Spleen (tissue), 11 donors: Measurements from ENCODE around the gene NUP43. TPM values are rescaled to one million over a fixed set of nuclear protein-coding genes. Genes with fewer than 3 reads are reported as not detected.

Experiments
- DNase-seq: peaks from one replicate; pipeline ENCODE4 v3.0.0-alpha.2; 2020
- H3K27ac ChIP-seq, 8 donors: fragments of 200-600 bp; sonication (generic) in 7 of 8; 1 replicate in 4 of 8; 2 replicates in 4 of 8; pipeline versions ENCODE4 v1.5.0 to v1.8.0; 2016 to 2021; ENCODE audit warnings: inconsistent platforms in 4 of 8, mild to moderate bottlenecking in 4 of 8, moderate library complexity in 1 of 8
- H3K27me3 ChIP-seq, 7 donors: fragments of 200-600 bp; sonication (generic) in 6 of 7; replicated peaks in 1 of 7; 1 replicate in 4 of 7; 2 replicates in 3 of 7; pipeline versions ENCODE4 v1.5.0 to v1.8.0; 2016 to 2021; ENCODE audit warnings: inconsistent platforms in 3 of 7, mild to moderate bottlenecking in 1 of 7
- H3K36me3 ChIP-seq, 6 donors: fragments of 200-600 bp; sonication (generic) in 5 of 6; 1 replicate in 4 of 6; 2 replicates in 2 of 6; pipeline versions ENCODE4 v1.5.0 to v1.8.0; 2016 to 2021; ENCODE audit warnings: inconsistent platforms in 2 of 6
- H3K4me1 ChIP-seq, 6 donors: fragments of 200-600 bp; sonication (generic) in 5 of 6; 1 replicate in 3 of 6; 2 replicates in 3 of 6; pipeline versions ENCODE4 v1.5.0 to v1.8.0; 2016 to 2021; ENCODE audit warnings: inconsistent platforms in 3 of 6
- H3K4me3 ChIP-seq, 8 donors: fragments of 200-600 bp; sonication (generic) in 7 of 8; 1 replicate in 4 of 8; 2 replicates in 4 of 8; pipeline versions ENCODE4 v1.5.0 to v1.8.0; 2016 to 2021; ENCODE audit warnings: inconsistent platforms in 4 of 8, mild to moderate bottlenecking in 4 of 8, moderate library complexity in 2 of 8
- H3K9me3 ChIP-seq, 8 donors: fragments of 200-600 bp; sonication (generic) in 7 of 8; 1 replicate in 4 of 8; 2 replicates in 4 of 8; pipeline versions ENCODE4 v1.5.0 to v1.8.0; 2016 to 2021; ENCODE audit warnings: inconsistent platforms in 4 of 8
- CTCF ChIP-seq, 11 experiments: fragments of 200-600 bp in 7 of 11; fragments of 450-650 bp in 4 of 11; sonication (generic) in 4 of 11; IDR thresholded peaks in 8 of 11; conservative IDR thresholded peaks in 3 of 11; 1 replicate in 7 of 11; 2 replicates in 4 of 11; pipeline versions ENCODE4 v1.4.0 to v1.8.0; 2016 to 2021; ENCODE audit warnings: antibody characterized with exemption in 11 of 11, inconsistent platforms in 4 of 11, mild to moderate bottlenecking in 1 of 11
- POLR2A ChIP-seq, 3 donors: fragments of 450-650 bp; IDR thresholded peaks; one replicate each; pipeline ENCODE4 v1.5.1; 2017; ENCODE audit warnings: antibody characterized with exemption in 3 of 3, mild to moderate bottlenecking in 1 of 3
- POLR2AphosphoS5 ChIP-seq, 3 donors: sonication (generic); formaldehyde crosslinking; IDR thresholded peaks; one replicate each; pipeline ENCODE4 v1.5.1; 2017; ENCODE audit warnings: antibody characterized with exemption in 3 of 3
- WGBS, 5 donors: extraction: QIAGEN DNeasy Blood & Tissue Kit in 3 of 5; methylation state at CpG; one replicate each; pipeline versions ENCODE4 v1.1.5 to v1.1.7; 2013 to 2018; 5-methylcytosine and 5-hydroxymethylcytosine counted together
- intact Hi-C: fragments of 100-400 bp; cut with DNase I; formaldehyde crosslinking; loops from one replicate; pipeline ENCODE4 v1.15.0; 2023; ENCODE audit warnings: low total_unique reads
- polyA plus RNA-seq, 3 donors: library from polyadenylated mRNA; stranded (reverse); fragments of 200-250 nt; gene quantifications; one replicate each; pipeline ENCODE4 v1.2.1, GENCODE V29; 2013
- total RNA-seq, 7 donors: library from RNA; depleted of rRNA in 3 of 7; stranded (reverse); fragments of >200 nt in 3 of 7; fragmentation: NEBNext Ultra II Directional in 4 of 7; extraction: Animal tissue kit (Norgen Biotek cat#: 25700) in 4 of 7; gene quantifications; one replicate each; pipeline versions ENCODE4 v1.1.0 to v1.2.1, GENCODE V29; 2016 to 2021
- donor health status: healthy with polysubstance abuse.
- donor health status: DM: no; HTN: no; CAD: no; lungs with moderate emphysema.
- donor health status: DM: no; HTN: no; CAD: no.
- donor health status: Bipolar disorder and iron deficiency.
- donor health status: healthy.
- donor health status: DM: no; HTN: no; CAD: no.
- donor health status: DM: yes; HTN: yes; CAD: no.

The NUP43 gene
- total and polyA plus RNA-seq, 10 donors, result 8.6 to 49.1 (median 32.9) TPM

- 41 to 79% (median 55%) methylated on average over 1 of the region's 1 CpG for WGBS, 5 donors
- DNase-seq, result no peak
- no peak for TF ChIP-seq CTCF (IDR thresholded peaks at IDR 0.05 in 8 of 11, conservative IDR thresholded peaks at IDR 0.05 in 3 of 11)
- TF ChIP-seq POLR2AphosphoS5 (IDR thresholded peaks at IDR 0.05), result no peak
- TF ChIP-seq POLR2A (IDR thresholded peaks at IDR 0.05), result no peak
- Histone ChIP-seq H3K36me3 (peaks cover 3 to 92% (median 41%) of the 10 kb centered on the region in 6 donors), H3K4me1 (no peaks in the 10 kb centered on the region), H3K4me3 (no peak overlapping the region), H3K27me3 (no peaks in the 10 kb centered on the region), H3K9me3 (no peaks in the 10 kb centered on the region), H3K27ac (no peak overlapping the region)
- intact Hi-C loops, result no loop called here
Observed at GRCh38 chr6:149680503-149680902, 65.8 kb downstream of the NUP43 start.

Other genes with a start within 250 kb of the NUP43 start
- gene PPIL4, start 200.5 kb downstream of the NUP43 start, total RNA-seq, result 10 to 100 TPM; 24.8 to 36.8 (median 30.7) TPM
- gene PPIL4, start 200.5 kb downstream of the NUP43 start, polyA plus RNA-seq, result 10 to 100 TPM; 14.7 to 18.5 (median 16.8) TPM
- 10 to 100 TPM; 28.4 to 47.7 (median 37.6) TPM for gene GINM1, start 180.2 kb downstream of the NUP43 start, total RNA-seq
- gene GINM1, start 180.2 kb downstream of the NUP43 start, polyA plus RNA-seq, result 10 to 100 TPM; 16.7 to 25.2 (median 21.8) TPM
- gene KATNA1, start 97.8 kb downstream of the NUP43 start, total RNA-seq, result 10 to 100 TPM; 13.6 to 28.5 (median 17.1) TPM
- 10 to 100 TPM in 2 of 3 donors, 1 to 10 TPM in 1; 9.3 to 13.8 (median 10.9) TPM for gene KATNA1, start 97.8 kb downstream of the NUP43 start, polyA plus RNA-seq
- 10 to 100 TPM; 29.3 to 40.9 (median 33.8) TPM for gene LATS1, start 28.4 kb downstream of the NUP43 start, total RNA-seq
- 1 to 10 TPM; 5.0 to 7.4 (median 6.2) TPM for gene LATS1, start 28.4 kb downstream of the NUP43 start, polyA plus RNA-seq
- 10 to 100 TPM; 40.9 to 66.7 (median 53.4) TPM for gene PCMT1, start 3.2 kb upstream of the NUP43 start, total RNA-seq
- 10 to 100 TPM; 22.0 to 38.0 (median 33.0) TPM for gene PCMT1, start 3.2 kb upstream of the NUP43 start, polyA plus RNA-seq
- 10 to 100 TPM in 3 of 7 donors, 1 to 10 TPM in 4; 5.3 to 15.0 (median 9.9) TPM for gene LRP11, start 117.8 kb upstream of the NUP43 start, total RNA-seq
- gene LRP11, start 117.8 kb upstream of the NUP43 start, polyA plus RNA-seq, result 1 to 10 TPM in 2 of 3 donors, under 1 TPM in 1; 0.65 to 2.6 (median 2.0) TPM
- 1 to 10 TPM in 6 of 7 donors, under 1 TPM in 1; 0.94 to 3.4 (median 2.0) TPM for gene RAET1E, start 151.6 kb upstream of the NUP43 start, total RNA-seq
- gene RAET1E, start 151.6 kb upstream of the NUP43 start, polyA plus RNA-seq, result under 1 TPM; 0.04 to 0.80 (median 0.23) TPM
- 1 to 10 TPM in 1 of 7 donors, not detected in 6; 1.2 TPM for gene RAET1G, start 176.6 kb upstream of the NUP43 start, total RNA-seq
- under 1 TPM in 1 of 3 donors, not detected in 2; 0.09 TPM for gene RAET1G, start 176.6 kb upstream of the NUP43 start, polyA plus RNA-seq
- gene ULBP2, start 195.5 kb upstream of the NUP43 start, total RNA-seq, result not detected
- gene ULBP2, start 195.5 kb upstream of the NUP43 start, polyA plus RNA-seq, result under 1 TPM; 0.10 to 0.30 (median 0.20) TPM
- under 1 TPM in 2 of 7 donors, not detected in 5; 0.23 to 0.34 TPM for gene ULBP1, start 217.4 kb upstream of the NUP43 start, total RNA-seq
- gene ULBP1, start 217.4 kb upstream of the NUP43 start, polyA plus RNA-seq, result under 1 TPM in 2 of 3 donors, not detected in 1; 0.03 to 0.08 TPM